HCT116 (cell line): Measurements from ENCODE around the gene PSORS1C1. TPM values are rescaled to one million over a fixed set of nuclear protein-coding genes. Genes with fewer than 3 reads are reported as not detected.

Experiments used
- ATAC-seq: fragments of 200-7000 bp; cut with Tn5 transposase; 2 replicates; pipeline ENCODE4 v1.9.1; 2020; ENCODE audit warnings: mild to moderate bottlenecking, moderate library complexity
- BruUV-seq: library from RNA; stranded (reverse); fragments of 400-500 nt; replicated peaks from 2 replicates; lab custom pipeline; 2021; lab: Mats Ljungman, UMichigan
- CTCF ChIA-PET: fragments of 300-600 bp; sonication (Branson Sonifier 250); formaldehyde crosslinking; loops from one replicate; lab custom pipeline; 2021; ENCODE audit warnings: antibody characterized with exemption; lab: Charles Lee
- POLR2A ChIA-PET: fragments of 300-600, 350-600 bp; sonication (Branson Sonifier 250); formaldehyde crosslinking; loops from one replicate; lab custom pipeline; 2021; ENCODE audit warnings: antibody characterized with exemption; lab: Charles Lee
- RAD21 ChIA-PET, 2 experiments: fragments of 300-600 bp; sonication (Branson Sonifier 250); formaldehyde crosslinking; loops; one replicate each; lab custom pipeline; 2023; ENCODE audit warnings: low total read pairs in 2 of 2; ENCODE audit not compliant: uncharacterized antibody in 2 of 2, unreplicated experiment in 2 of 2, low non-redundant PET in 1 of 2; lab: Charles Lee
- DNase-seq: peaks from one replicate; pipeline ENCODE4 v3.0.0-alpha.2; 2010; ENCODE audit warnings: low read depth, low spot score
- H2AFZ ChIP-seq: fragments of 200-600 bp; shearing (Covaris generic), sonication (generic); 2 replicates; pipeline ENCODE4 v1.6.1; 2017; ENCODE audit warnings: low read depth, mixed run types, mixed read lengths, antibody characterized with exemption, low read length; ENCODE audit not compliant: poor library complexity, severe bottlenecking
- H3K27ac ChIP-seq: 2 replicates; pipeline ENCODE4 v1.5.1; 2012; ENCODE audit warnings: low read depth, low read length
- H3K27me3 ChIP-seq: fragments of 200-600 bp; sonication (generic); 2 replicates; pipeline ENCODE4 v1.6.1; 2016; ENCODE audit warnings: mixed run types, low read length, mixed read lengths; ENCODE audit not compliant: insufficient read depth
- H3K36me3 ChIP-seq, 2 experiments: fragments of 200-500 bp in 1 of 2; fragments of 200-600 bp in 1 of 2; sonication (Bioruptor generic) in 1 of 2; sonication (generic) in 1 of 2; 2 replicates each; pipeline versions ENCODE4 v1.5.1 to v1.6.1; 2014 to 2016; ENCODE audit warnings: low read length in 2 of 2, inconsistent platforms in 1 of 2, mixed read lengths in 1 of 2, mixed run types in 1 of 2; ENCODE audit not compliant: insufficient read depth in 2 of 2, control insufficient read depth in 1 of 2
- H3K4me1 ChIP-seq, 2 experiments: fragments of 200-600 bp in 1 of 2; sonication (generic) in 1 of 2; 2 replicates each; pipeline versions ENCODE4 v1.5.1 to v1.6.1; 2012 to 2017; ENCODE audit warnings: low read length in 2 of 2, inconsistent platforms in 1 of 2, mild to moderate bottlenecking in 1 of 2, mixed read lengths in 1 of 2, mixed run types in 1 of 2, moderate library complexity in 1 of 2; ENCODE audit not compliant: insufficient read depth in 2 of 2, control insufficient read depth in 1 of 2
- H3K4me2 ChIP-seq: fragments of 200-600 bp; sonication (generic); 2 replicates; pipeline ENCODE4 v1.6.1; 2017; ENCODE audit warnings: mixed run types, low read length, mixed read lengths
- H3K4me3 ChIP-seq, 2 experiments: fragments of 200-600 bp in 1 of 2; sonication (generic) in 1 of 2; replicated peaks in 1 of 2; 2 replicates each; pipeline ENCODE4 v1.5.1; 2011 to 2016; ENCODE audit warnings: low read length in 2 of 2, control low read depth in 1 of 2, low read depth in 1 of 2, mild to moderate bottlenecking in 1 of 2, mixed read lengths in 1 of 2, mixed run types in 1 of 2
- H3K79me2 ChIP-seq: fragments of 200-600 bp; sonication (generic); 2 replicates; pipeline ENCODE4 v1.6.1; 2017; ENCODE audit warnings: mild to moderate bottlenecking, mixed run types, low read length, moderate library complexity, mixed read lengths; ENCODE audit not compliant: insufficient read depth
- H3K9ac ChIP-seq: fragments of 200-600 bp; sonication (generic); 2 replicates; pipeline ENCODE4 v1.6.1; 2016; ENCODE audit warnings: low read length, mixed read lengths
- H3K9me2 ChIP-seq: fragments of 200-600 bp; sonication (generic), shearing (Covaris generic); 2 replicates; pipeline ENCODE4 v1.6.1; 2017; ENCODE audit warnings: mixed run types, mild to moderate bottlenecking, moderate library complexity; ENCODE audit not compliant: insufficient read depth
- H3K9me3 ChIP-seq, 2 experiments: fragments of 200-500 bp in 1 of 2; fragments of 200-600 bp in 1 of 2; sonication (Bioruptor generic) in 1 of 2; sonication (generic) in 1 of 2; 2 replicates each; pipeline ENCODE4 v1.6.1; 2014 to 2017; ENCODE audit warnings: low read length in 2 of 2, mixed read lengths in 2 of 2, inconsistent platforms in 1 of 2, low read depth in 1 of 2, mild to moderate bottlenecking in 1 of 2, mixed run types in 1 of 2, moderate library complexity in 1 of 2; ENCODE audit not compliant: control insufficient read depth in 1 of 2, insufficient read depth in 1 of 2
- H4K20me1 ChIP-seq: fragments of 200-600 bp; sonication (generic), shearing (Covaris generic); 2 replicates; pipeline ENCODE4 v1.6.1; 2017; ENCODE audit warnings: mixed run types, mild to moderate bottlenecking, moderate library complexity; ENCODE audit not compliant: insufficient read depth
- CEBPB ChIP-seq: IDR thresholded peaks from 2 replicates; pipeline ENCODE4 v1.6.1; 2012; ENCODE audit warnings: low read depth
- EZH2 ChIP-seq: fragments of 200-600 bp; sonication (generic); IDR thresholded peaks from 2 replicates; pipeline ENCODE4 v1.6.1; 2017; ENCODE audit warnings: antibody characterized with exemption, mixed run types
- POLR2A ChIP-seq: IDR thresholded peaks from 2 replicates; pipeline ENCODE4 v1.7.0; 2011; ENCODE audit warnings: borderline replicate concordance; ENCODE audit not compliant: insufficient read depth, insufficient read length; ENCODE audit errors: extremely low read depth
- SIN3A ChIP-seq: IDR thresholded peaks from 2 replicates; pipeline ENCODE4 v1.6.1; 2012; ENCODE audit warnings: low read depth
- SRF ChIP-seq: IDR thresholded peaks from 2 replicates; pipeline ENCODE4 v1.6.1; 2012; ENCODE audit warnings: low read depth
- YY1 ChIP-seq: IDR thresholded peaks from 2 replicates; pipeline ENCODE4 v1.6.1; 2011; ENCODE audit warnings: low read length, low read depth, moderate library complexity, mild to moderate bottlenecking; ENCODE audit not compliant: insufficient replicate concordance; ENCODE audit errors: extremely low read depth
- ZFX ChIP-seq: fragments of 450-650 bp; IDR thresholded peaks from 2 replicates; pipeline ENCODE4 v1.6.1; 2017
- ZNF274 ChIP-seq: fragments of 200-500 bp; sonication (Bioruptor generic); IDR thresholded peaks from 2 replicates; pipeline ENCODE4 v1.6.1; 2014; ENCODE audit warnings: mild to moderate bottlenecking, low read depth, low read length, inconsistent platforms
- intact Hi-C: fragments of 100-400 bp; cut with micrococcal nuclease; formaldehyde crosslinking; loops from 2 replicates; pipeline ENCODE4 v1.10.0; 2022
- total RNA-seq: library from RNA; stranded (reverse); gene quantifications from one replicate; pipeline ENCODE4 v1.2.1, GENCODE V29; 2021; ENCODE audit not compliant: unreplicated experiment
- TF ChIP-seq, protein P1 (sequence below): IDR thresholded peaks from 2 replicates; pipeline ENCODE4 v1.6.1; 2011; ENCODE audit warnings: mild to moderate bottlenecking, low read length, moderate library complexity; ENCODE audit not compliant: insufficient replicate concordance; ENCODE audit errors: extremely low read depth

The PSORS1C1 gene
- total RNA-seq, 1 experiment from 2014 or later = 9.8 TPM

DNA sequence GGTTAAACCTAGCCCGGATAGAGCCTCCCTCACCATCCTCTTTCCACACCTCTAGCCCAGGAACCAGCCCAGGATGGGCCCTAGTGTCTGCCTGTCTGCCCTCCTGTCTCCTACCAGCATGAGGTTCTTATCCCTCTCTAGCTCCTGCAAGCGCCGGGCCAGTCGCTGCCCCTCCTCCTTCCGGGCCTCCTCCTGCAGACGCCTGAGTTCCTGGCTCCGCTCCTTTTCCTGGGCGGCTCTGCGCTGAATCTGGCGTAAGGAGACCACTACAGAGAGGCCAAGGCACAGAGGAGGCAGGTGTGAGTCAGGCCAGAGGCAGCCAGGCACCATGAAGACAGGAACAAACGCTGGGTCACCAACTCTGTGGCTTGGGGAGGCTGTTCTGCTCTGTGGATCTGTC lies 28.5 kb downstream of the PSORS1C1 start:
- Histone ChIP-seq H3K4me2 (no peak overlapping the region), H3K9me2 (no peaks in the 10 kb centered on the region), H4K20me1 (no peaks in the 10 kb centered on the region), H3K4me1 (peaks cover 0 to 7% of the 10 kb centered on the region in 2 experiments; a peak in 1 of 4 replicates), H3K9me3 (no peaks in the 10 kb centered on the region), H3K27me3 (no peaks in the 10 kb centered on the region), H3K79me2 (no peaks in the 10 kb centered on the region), H3K27ac (no peak overlapping the region), H3K9ac (no peak overlapping the region), H3K36me3 (peaks cover 0 to 3% of the 10 kb centered on the region in 2 experiments; a peak in 1 of 4 replicates), H3K4me3 (no peak overlapping the region), H2AFZ (no peak overlapping the region)
- intact Hi-C loops = no loop called here
- TF ChIP-seq POLR2A = no peak
- no peak for TF ChIP-seq ZFX
- TF ChIP-seq CEBPB = no peak
- no peak for TF ChIP-seq ZNF274
- TF ChIP-seq SIN3A = no peak
- no peak for TF ChIP-seq EZH2
- TF ChIP-seq, protein P1, sequence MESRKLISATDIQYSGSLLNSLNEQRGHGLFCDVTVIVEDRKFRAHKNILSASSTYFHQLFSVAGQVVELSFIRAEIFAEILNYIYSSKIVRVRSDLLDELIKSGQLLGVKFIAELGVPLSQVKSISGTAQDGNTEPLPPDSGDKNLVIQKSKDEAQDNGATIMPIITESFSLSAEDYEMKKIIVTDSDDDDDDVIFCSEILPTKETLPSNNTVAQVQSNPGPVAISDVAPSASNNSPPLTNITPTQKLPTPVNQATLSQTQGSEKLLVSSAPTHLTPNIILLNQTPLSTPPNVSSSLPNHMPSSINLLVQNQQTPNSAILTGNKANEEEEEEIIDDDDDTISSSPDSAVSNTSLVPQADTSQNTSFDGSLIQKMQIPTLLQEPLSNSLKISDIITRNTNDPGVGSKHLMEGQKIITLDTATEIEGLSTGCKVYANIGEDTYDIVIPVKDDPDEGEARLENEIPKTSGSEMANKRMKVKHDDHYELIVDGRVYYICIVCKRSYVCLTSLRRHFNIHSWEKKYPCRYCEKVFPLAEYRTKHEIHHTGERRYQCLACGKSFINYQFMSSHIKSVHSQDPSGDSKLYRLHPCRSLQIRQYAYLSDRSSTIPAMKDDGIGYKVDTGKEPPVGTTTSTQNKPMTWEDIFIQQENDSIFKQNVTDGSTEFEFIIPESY = no peak
- TF ChIP-seq SRF = no peak
- TF ChIP-seq YY1 = no peak
- ChIA-PET CTCF (no interaction called here), RAD21 (no interaction called here), POLR2A (no interaction called here)
- no TSS peak for BruUV-seq
- DNase-seq (no peak), ATAC-seq (no peak)
